Liver (tissue), 9 donors: ENCODE measurements around the gene CD164L2. TPM values are rescaled to one million over a fixed set of nuclear protein-coding genes. Genes with fewer than 3 reads are reported as not detected.

Experiments used
- DNase-seq: peaks from one replicate; pipeline ENCODE4 v3.0.0-alpha.2; 2017; ENCODE audit warnings: low spot score
- H3K27ac ChIP-seq, 2 donors: one replicate each; pipeline ENCODE4 v1.7.0; 2013; ENCODE audit warnings: inconsistent platforms in 2 of 2, low read length in 2 of 2, control low read depth in 1 of 2, low read depth in 1 of 2, mild to moderate bottlenecking in 1 of 2
- H3K27me3 ChIP-seq, 4 donors: one replicate each; pipeline versions ENCODE4 v1.6.1 to v1.7.0; 2013; ENCODE audit warnings: low read length in 3 of 4, inconsistent platforms in 1 of 4, mild to moderate bottlenecking in 1 of 4, moderate library complexity in 1 of 4; ENCODE audit not compliant: control insufficient read depth in 4 of 4, insufficient read depth in 4 of 4
- H3K36me3 ChIP-seq, 4 donors: one replicate each; pipeline versions ENCODE4 v1.6.1 to v1.7.0; 2013; ENCODE audit warnings: low read length in 3 of 4, mild to moderate bottlenecking in 3 of 4, low read depth in 1 of 4, moderate library complexity in 1 of 4; ENCODE audit not compliant: control insufficient read depth in 4 of 4, insufficient read depth in 3 of 4
- H3K4me1 ChIP-seq, 4 donors: one replicate each; pipeline versions ENCODE4 v1.6.1 to v1.7.0; 2013; ENCODE audit warnings: low read length in 3 of 4, mild to moderate bottlenecking in 3 of 4, moderate library complexity in 1 of 4; ENCODE audit not compliant: control insufficient read depth in 4 of 4, insufficient read depth in 4 of 4
- H3K4me3 ChIP-seq, 3 donors: one replicate each; pipeline versions ENCODE4 v1.6.1 to v1.7.0; 2013; ENCODE audit warnings: low read length in 3 of 3, control low read depth in 1 of 3, low read depth in 1 of 3, mild to moderate bottlenecking in 1 of 3
- H3K9ac ChIP-seq, 2 donors: one replicate each; pipeline ENCODE4 v1.7.0; 2013; ENCODE audit warnings: low read length in 2 of 2, mild to moderate bottlenecking in 2 of 2, moderate library complexity in 2 of 2, control low read depth in 1 of 2, low read depth in 1 of 2
- H3K9me3 ChIP-seq, 4 donors: one replicate each; pipeline versions ENCODE4 v1.6.1 to v1.7.0; 2013; ENCODE audit warnings: low read length in 3 of 4; ENCODE audit not compliant: control insufficient read depth in 4 of 4
- FOXA1 ChIP-seq: IDR thresholded peaks from 2 replicates; pipeline ENCODE4 v1.6.1; 2016; ENCODE audit warnings: antibody characterized with exemption
- FOXA2 ChIP-seq: IDR thresholded peaks from 2 replicates; pipeline ENCODE4 v1.6.1; 2016; ENCODE audit warnings: antibody characterized with exemption
- GABPA ChIP-seq, 2 donors: IDR thresholded peaks in 1 of 2; conservative IDR thresholded peaks in 1 of 2; 2 replicates each; pipeline ENCODE4 v1.6.1; 2016; ENCODE audit warnings: antibody characterized with exemption in 2 of 2, mild to moderate bottlenecking in 1 of 2, moderate library complexity in 1 of 2
- HNF4A ChIP-seq, 2 donors: conservative IDR thresholded peaks; 2 replicates each; pipeline ENCODE4 v1.6.1; 2016; ENCODE audit warnings: antibody characterized with exemption in 2 of 2, mild to moderate bottlenecking in 2 of 2
- HNF4G ChIP-seq: IDR thresholded peaks from 2 replicates; pipeline ENCODE4 v1.6.1; 2016; ENCODE audit warnings: antibody characterized with exemption
- JUND ChIP-seq, 2 donors: IDR thresholded peaks; 2 replicates each; pipeline ENCODE4 v1.6.1; 2016; ENCODE audit warnings: antibody characterized with exemption in 2 of 2
- RAD21 ChIP-seq, 2 donors: IDR thresholded peaks; 2 replicates each; pipeline ENCODE4 v1.6.1; 2016; ENCODE audit warnings: antibody characterized with exemption in 2 of 2, mild to moderate bottlenecking in 2 of 2
- RXRA ChIP-seq, 2 donors: IDR thresholded peaks; 2 replicates each; pipeline ENCODE4 v1.6.1; 2017 to 2018; ENCODE audit warnings: antibody characterized with exemption in 2 of 2, mild to moderate bottlenecking in 1 of 2
- SP1 ChIP-seq: IDR thresholded peaks from 2 replicates; pipeline ENCODE4 v1.6.1; 2018; ENCODE audit warnings: antibody characterized with exemption, mild to moderate bottlenecking
- TAF1 ChIP-seq: conservative IDR thresholded peaks from 2 replicates; pipeline ENCODE4 v1.6.1; 2016; ENCODE audit warnings: antibody characterized with exemption, mild to moderate bottlenecking
- YY1 ChIP-seq: IDR thresholded peaks from 2 replicates; pipeline ENCODE4 v1.6.1; 2016; ENCODE audit warnings: antibody characterized with exemption, mild to moderate bottlenecking
- WGBS: extraction: QIAGEN DNeasy Blood & Tissue Kit; methylation state at CpG from one replicate; pipeline ENCODE4 v1.1.7; 2013; 5-methylcytosine and 5-hydroxymethylcytosine counted together
- polyA plus RNA-seq, 2 donors: library from polyadenylated mRNA; stranded (reverse) in 1 of 2; unstranded in 1 of 2; fragments of 200-250 nt in 1 of 2; fragments of >200 nt in 1 of 2; fragmentation: Nextera tagmentation in 1 of 2; extraction: Ambion mirVana in 1 of 2; gene quantifications; one replicate each; pipeline versions ENCODE4 v1.2.1 to v1.2.3, GENCODE V29; 2013 to 2015
- total RNA-seq, 2 donors: library from RNA; depleted of rRNA; stranded (reverse); fragments of >200 nt; gene quantifications; one replicate each; pipeline ENCODE4 v1.2.3, GENCODE V29; 2014
- TF ChIP-seq, protein P1 (sequence below): IDR thresholded peaks from 2 replicates; pipeline ENCODE4 v1.6.1; 2016; ENCODE audit warnings: antibody characterized with exemption
- TF ChIP-seq, protein P2 (sequence below): fragments of 150-350 bp; IDR thresholded peaks from 2 replicates; pipeline ENCODE4 v1.5.1; 2017; ENCODE audit warnings: improper control_type of control experiment, low read depth, low read length; ENCODE audit not compliant: missing input control
- TF ChIP-seq, protein P3 (sequence below): IDR thresholded peaks from 2 replicates; pipeline ENCODE4 v1.6.1; 2016; ENCODE audit warnings: antibody characterized with exemption, mild to moderate bottlenecking
- donor health status: healthy.
- donor health status: healthy.
- donor health status: healthy.
- donor health status: healthy.
- donor health status: healthy.

The CD164L2 gene
- total and polyA plus RNA-seq, 4 donors = not detected

DNA sequence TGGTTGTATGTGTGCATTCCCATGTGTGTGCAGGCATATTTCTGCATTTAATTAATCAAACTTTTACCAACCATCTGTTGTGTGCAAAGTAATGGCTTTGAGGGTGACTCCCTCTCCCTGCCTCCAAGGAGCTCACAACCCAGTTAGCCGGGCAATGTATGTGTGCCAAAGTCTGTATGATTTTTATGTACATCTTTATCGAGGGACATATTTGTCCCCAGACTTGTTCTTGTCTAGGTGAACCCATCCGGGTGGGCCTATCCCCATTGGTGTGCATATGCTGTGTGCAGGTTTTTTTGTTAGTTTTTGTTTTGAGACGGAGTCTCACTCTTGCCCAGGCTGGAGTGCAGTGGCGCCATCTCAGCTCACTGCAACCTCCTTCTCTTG, 39.5 kb downstream of the CD164L2 start:
- Histone ChIP-seq H3K27me3 (no peaks in the 10 kb centered on the region), H3K9me3 (no peaks in the 10 kb centered on the region), H3K9ac (no peak overlapping the region), H3K4me1 (no peaks in the 10 kb centered on the region), H3K27ac (no peak overlapping the region), H3K36me3 (no peaks in the 10 kb centered on the region), H3K4me3 (no peak overlapping the region)
- WGBS = 78% methylated on average over 5 of the region's 5 CpGs
- TF ChIP-seq RXRA (IDR thresholded peaks at IDR 0.05) (no peak), HNF4A (conservative IDR thresholded peaks at IDR 0.05) (no peak), HNF4G (no peak), JUND (IDR thresholded peaks at IDR 0.05) (no peak), TAF1 (no peak), YY1 (no peak), SP1 (no peak), FOXA1 (no peak), GABPA (IDR thresholded peaks at IDR 0.05 in 1 of 2, conservative IDR thresholded peaks at IDR 0.05 in 1 of 2) (no peak)
- TF ChIP-seq, protein P1, sequence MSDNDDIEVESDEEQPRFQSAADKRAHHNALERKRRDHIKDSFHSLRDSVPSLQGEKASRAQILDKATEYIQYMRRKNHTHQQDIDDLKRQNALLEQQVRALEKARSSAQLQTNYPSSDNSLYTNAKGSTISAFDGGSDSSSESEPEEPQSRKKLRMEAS = no peak
- TF ChIP-seq, protein P2, sequence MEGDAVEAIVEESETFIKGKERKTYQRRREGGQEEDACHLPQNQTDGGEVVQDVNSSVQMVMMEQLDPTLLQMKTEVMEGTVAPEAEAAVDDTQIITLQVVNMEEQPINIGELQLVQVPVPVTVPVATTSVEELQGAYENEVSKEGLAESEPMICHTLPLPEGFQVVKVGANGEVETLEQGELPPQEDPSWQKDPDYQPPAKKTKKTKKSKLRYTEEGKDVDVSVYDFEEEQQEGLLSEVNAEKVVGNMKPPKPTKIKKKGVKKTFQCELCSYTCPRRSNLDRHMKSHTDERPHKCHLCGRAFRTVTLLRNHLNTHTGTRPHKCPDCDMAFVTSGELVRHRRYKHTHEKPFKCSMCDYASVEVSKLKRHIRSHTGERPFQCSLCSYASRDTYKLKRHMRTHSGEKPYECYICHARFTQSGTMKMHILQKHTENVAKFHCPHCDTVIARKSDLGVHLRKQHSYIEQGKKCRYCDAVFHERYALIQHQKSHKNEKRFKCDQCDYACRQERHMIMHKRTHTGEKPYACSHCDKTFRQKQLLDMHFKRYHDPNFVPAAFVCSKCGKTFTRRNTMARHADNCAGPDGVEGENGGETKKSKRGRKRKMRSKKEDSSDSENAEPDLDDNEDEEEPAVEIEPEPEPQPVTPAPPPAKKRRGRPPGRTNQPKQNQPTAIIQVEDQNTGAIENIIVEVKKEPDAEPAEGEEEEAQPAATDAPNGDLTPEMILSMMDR = no peak
- TF ChIP-seq, protein P3, sequence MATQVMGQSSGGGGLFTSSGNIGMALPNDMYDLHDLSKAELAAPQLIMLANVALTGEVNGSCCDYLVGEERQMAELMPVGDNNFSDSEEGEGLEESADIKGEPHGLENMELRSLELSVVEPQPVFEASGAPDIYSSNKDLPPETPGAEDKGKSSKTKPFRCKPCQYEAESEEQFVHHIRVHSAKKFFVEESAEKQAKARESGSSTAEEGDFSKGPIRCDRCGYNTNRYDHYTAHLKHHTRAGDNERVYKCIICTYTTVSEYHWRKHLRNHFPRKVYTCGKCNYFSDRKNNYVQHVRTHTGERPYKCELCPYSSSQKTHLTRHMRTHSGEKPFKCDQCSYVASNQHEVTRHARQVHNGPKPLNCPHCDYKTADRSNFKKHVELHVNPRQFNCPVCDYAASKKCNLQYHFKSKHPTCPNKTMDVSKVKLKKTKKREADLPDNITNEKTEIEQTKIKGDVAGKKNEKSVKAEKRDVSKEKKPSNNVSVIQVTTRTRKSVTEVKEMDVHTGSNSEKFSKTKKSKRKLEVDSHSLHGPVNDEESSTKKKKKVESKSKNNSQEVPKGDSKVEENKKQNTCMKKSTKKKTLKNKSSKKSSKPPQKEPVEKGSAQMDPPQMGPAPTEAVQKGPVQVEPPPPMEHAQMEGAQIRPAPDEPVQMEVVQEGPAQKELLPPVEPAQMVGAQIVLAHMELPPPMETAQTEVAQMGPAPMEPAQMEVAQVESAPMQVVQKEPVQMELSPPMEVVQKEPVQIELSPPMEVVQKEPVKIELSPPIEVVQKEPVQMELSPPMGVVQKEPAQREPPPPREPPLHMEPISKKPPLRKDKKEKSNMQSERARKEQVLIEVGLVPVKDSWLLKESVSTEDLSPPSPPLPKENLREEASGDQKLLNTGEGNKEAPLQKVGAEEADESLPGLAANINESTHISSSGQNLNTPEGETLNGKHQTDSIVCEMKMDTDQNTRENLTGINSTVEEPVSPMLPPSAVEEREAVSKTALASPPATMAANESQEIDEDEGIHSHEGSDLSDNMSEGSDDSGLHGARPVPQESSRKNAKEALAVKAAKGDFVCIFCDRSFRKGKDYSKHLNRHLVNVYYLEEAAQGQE = no peak
- DNase-seq = no peak

DNA sequence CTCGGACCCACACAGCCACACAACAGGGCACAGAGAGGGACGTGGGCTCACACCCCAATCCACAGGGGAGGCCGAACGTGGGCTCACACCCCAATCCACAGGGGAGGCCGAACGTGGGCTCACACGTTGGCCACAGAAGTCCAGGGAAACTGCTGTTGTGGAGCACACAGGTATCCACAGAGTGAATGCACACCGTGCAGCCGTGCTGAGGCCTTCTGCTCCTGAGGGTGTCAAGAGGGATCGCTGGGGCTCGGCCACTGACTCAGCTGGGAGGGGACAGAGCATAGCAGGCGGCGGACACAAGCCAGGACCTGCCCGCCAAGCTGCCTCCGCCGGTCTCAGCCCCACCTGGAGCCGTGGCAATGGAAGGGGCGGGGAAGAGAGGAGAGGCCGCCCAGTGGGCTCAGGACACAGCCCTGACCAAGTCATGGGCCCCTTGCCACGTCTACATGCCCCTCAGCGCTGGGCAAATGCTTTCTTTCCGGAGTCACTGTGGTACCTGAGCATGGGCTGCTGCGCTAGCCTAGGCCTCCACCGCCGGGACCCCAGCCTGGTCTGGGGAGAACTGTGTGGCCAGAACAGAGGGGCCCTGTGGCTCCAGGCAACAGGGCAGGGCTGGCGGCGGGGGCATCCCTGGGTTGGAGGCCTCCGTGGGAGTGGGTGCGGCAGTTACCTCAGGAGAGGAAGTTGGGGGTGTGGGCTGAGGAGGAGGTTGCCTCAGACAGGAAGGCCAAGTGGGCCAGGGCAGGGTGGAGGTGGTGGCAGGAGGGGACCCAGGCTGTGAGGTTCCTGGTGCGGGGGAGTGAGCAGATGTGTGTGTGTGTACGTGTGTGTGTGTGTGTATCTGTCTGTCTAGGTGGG, 40.1 kb downstream of the CD164L2 start:
- no peaks in the 10 kb centered on the region for H3K36me3 ChIP-seq
- TF ChIP-seq TAF1 (no peak), RAD21 (IDR thresholded peaks at IDR 0.05) (no peak), FOXA2 (no peak)
- H3K9ac ChIP-seq = peak overlapping the region in 1 of 2 donors; percentile 22
- H3K4me1 ChIP-seq = no peaks in the 10 kb centered on the region
- peak overlapping the region; percentile 36 to 72 for H3K27ac ChIP-seq
- no peak overlapping the region for H3K4me3 ChIP-seq
- WGBS = 70% methylated on average over 31 of the region's 31 CpGs
- no peaks in the 10 kb centered on the region for H3K9me3 ChIP-seq
- DNase-seq = no peak
- no peaks in the 10 kb centered on the region for H3K27me3 ChIP-seq
